Esophagus muscularis mucosa (tissue), 4 donors: ENCODE data around the gene DEAF1. TPM values are rescaled to one million over a fixed set of nuclear protein-coding genes. Genes with fewer than 3 reads are reported as not detected.

ENCODE experiments used
- DNase-seq: peaks from one replicate; pipeline ENCODE4 v3.0.0-alpha.2; 2017; ENCODE audit errors: extremely low spot score
- H3K27ac ChIP-seq, 4 donors: fragments of 200-600 bp; sonication (generic); replicated peaks in 1 of 4; 1 replicate in 3 of 4; 2 replicates in 1 of 4; pipeline ENCODE4 v1.5.1; 2016 to 2019; ENCODE audit warnings: mild to moderate bottlenecking in 1 of 4
- H3K27me3 ChIP-seq, 4 donors: fragments of 200-600 bp; sonication (generic); one replicate each; pipeline versions ENCODE4 v1.5.1 to v1.6.0; 2016 to 2019
- H3K36me3 ChIP-seq, 4 donors: fragments of 200-600 bp; sonication (generic); one replicate each; pipeline ENCODE4 v1.5.1; 2016 to 2019
- H3K4me1 ChIP-seq, 4 donors: fragments of 200-600 bp; sonication (generic); one replicate each; pipeline ENCODE4 v1.5.1; 2016 to 2019
- H3K4me3 ChIP-seq, 4 donors: fragments of 200-600 bp; sonication (generic); 1 replicate in 2 of 4; 2 replicates in 2 of 4; pipeline ENCODE4 v1.5.1; 2016 to 2019; ENCODE audit warnings: mild to moderate bottlenecking in 4 of 4, moderate library complexity in 1 of 4
- H3K9me3 ChIP-seq, 4 donors: fragments of 200-600 bp; sonication (generic); 1 replicate in 3 of 4; 2 replicates in 1 of 4; pipeline ENCODE4 v1.5.1; 2016 to 2019
- CTCF ChIP-seq, 3 experiments: fragments of 200-600 bp in 2 of 3; fragments of 450-650 bp in 1 of 3; sonication (generic) in 2 of 3; IDR thresholded peaks; one replicate each; pipeline ENCODE4 v1.5.1; 2017 to 2019; ENCODE audit warnings: antibody characterized with exemption in 3 of 3, mild to moderate bottlenecking in 2 of 3, moderate library complexity in 1 of 3
- EP300 ChIP-seq: sonication (generic); formaldehyde crosslinking; IDR thresholded peaks from one replicate; pipeline ENCODE4 v1.6.1; 2017; ENCODE audit warnings: antibody characterized with exemption
- POLR2A ChIP-seq: fragments of 450-650 bp; IDR thresholded peaks from one replicate; pipeline ENCODE4 v1.6.1; 2017; ENCODE audit warnings: antibody characterized with exemption, moderate library complexity, mild to moderate bottlenecking, low read depth
- POLR2AphosphoS5 ChIP-seq, 2 donors: sonication (generic); formaldehyde crosslinking; IDR thresholded peaks; one replicate each; pipeline ENCODE4 v1.6.1; 2017; ENCODE audit warnings: antibody characterized with exemption in 2 of 2
- WGBS: methylation state at CpG from one replicate; pipeline ENCODE4 v1.1.5; 2018; 5-methylcytosine and 5-hydroxymethylcytosine counted together
- intact Hi-C: fragments of 100-400 bp; cut with DNase I; formaldehyde crosslinking; loops from one replicate; pipeline ENCODE4 v1.15.1; 2023
- total RNA-seq, 4 donors: library from RNA; depleted of rRNA; stranded (reverse); fragments of >200 nt; gene quantifications; one replicate each; pipeline versions ENCODE4 v1.1.0 to v1.2.1, GENCODE V29; 2016

DEAF1 gene
- total RNA-seq, 4 donors from 2014 or later, result 24.9 to 57.1 (median 39.4) TPM

- WGBS, result 93% methylated on average over 8 of the region's 12 CpGs
- intact Hi-C loops, result loop anchor here (1.0 kb wide), 1 partner anchor 172 kb away; no protein-coding TSS in a partner anchor
- H3K4me3 ChIP-seq, result no peak overlapping the region
- no peaks in the 10 kb centered on the region for H3K9me3 ChIP-seq
- H3K27me3 ChIP-seq, result peaks cover 10 to 79% (median 31%) of the 10 kb centered on the region in 4 donors
- no peaks in the 10 kb centered on the region for H3K36me3 ChIP-seq
- peak overlapping the region in 2 of 4 donors; percentile 39 to 54 for H3K27ac ChIP-seq
- TF ChIP-seq EP300 (no peak), POLR2AphosphoS5 (IDR thresholded peaks at IDR 0.05) (no peak)
- no peak for DNase-seq
- H3K4me1 ChIP-seq, result peaks cover 23 to 49% (median 40%) of the 10 kb centered on the region in 4 donors
Observed at GRCh38 chr11:727281-727701, 32.3 kb upstream of the DEAF1 start.

- peaks cover 10 to 79% (median 38%) of the 10 kb centered on the region in 4 donors for H3K27me3 ChIP-seq
- WGBS, result 22% methylated on average over 25 of the region's 61 CpGs
- peak overlapping the region in 1 of 4 donors; percentile 54 for H3K27ac ChIP-seq
- H3K9me3 ChIP-seq, result no peaks in the 10 kb centered on the region
- no peak for DNase-seq
- H3K36me3 ChIP-seq, result no peaks in the 10 kb centered on the region
- peak overlapping the region; percentile 40 to 52 (median 43) for H3K4me3 ChIP-seq
- no peak for TF ChIP-seq POLR2AphosphoS5 (IDR thresholded peaks at IDR 0.05)
- no peak for TF ChIP-seq CTCF (IDR thresholded peaks at IDR 0.05)
- no peak for TF ChIP-seq POLR2A
- TF ChIP-seq EP300, result no peak
- H3K4me1 ChIP-seq, result peaks cover 23 to 57% (median 47%) of the 10 kb centered on the region in 4 donors
- intact Hi-C loops, result loop anchor here (1.0 kb wide), 1 partner anchor 171 kb away; no protein-coding TSS in a partner anchor
Observed at GRCh38 chr11:726278-727220, 31.5 kb upstream of the DEAF1 start.

- DNase-seq, result no peak
- H3K27me3 ChIP-seq, result peaks cover 10 to 86% (median 45%) of the 10 kb centered on the region in 4 donors
- WGBS, result 12% methylated on average over 6 of the region's 53 CpGs
- intact Hi-C loops, result no loop called here
- TF ChIP-seq EP300, result no peak
- TF ChIP-seq POLR2A, result no peak
- TF ChIP-seq POLR2AphosphoS5 (IDR thresholded peaks at IDR 0.05), result no peak
- no peak for TF ChIP-seq CTCF (IDR thresholded peaks at IDR 0.05)
- H3K36me3 ChIP-seq, result no peaks in the 10 kb centered on the region
- peak overlapping the region; percentile 40 to 52 (median 43) for H3K4me3 ChIP-seq
- H3K27ac ChIP-seq, result no peak overlapping the region
- H3K9me3 ChIP-seq, result no peaks in the 10 kb centered on the region
- peaks cover 31 to 65% (median 56%) of the 10 kb centered on the region in 4 donors for H3K4me1 ChIP-seq
Observed at GRCh38 chr11:725624-726202, 30.7 kb upstream of the DEAF1 start.

GRCh38 chr11:724778-725386 lies 29.9 kb upstream of the DEAF1 start:
- no peak for TF ChIP-seq CTCF (IDR thresholded peaks at IDR 0.05)
- 74% methylated on average over 15 of the region's 18 CpGs for WGBS
- DNase-seq, result no peak
- intact Hi-C loops, result no loop called here
- Histone ChIP-seq H3K4me1 (peaks cover 33 to 70% (median 63%) of the 10 kb centered on the region in 4 donors), H3K9me3 (no peaks in the 10 kb centered on the region), H3K27me3 (peaks cover 10 to 95% (median 51%) of the 10 kb centered on the region in 4 donors), H3K4me3 (no peak overlapping the region), H3K27ac (no peak overlapping the region), H3K36me3 (no peaks in the 10 kb centered on the region)
